IMR-90 (cell line): ENCODE data around the gene RECK. TPM values are rescaled to one million over a fixed set of nuclear protein-coding genes. Genes with fewer than 3 reads are reported as not detected.
A peak's percentile ranks its signal among the peaks of the same experiment; 100 is the strongest.

ENCODE experiments used
- ATAC-seq: fragments of 200-7000 bp; cut with Tn5 transposase; 2 replicates; pipeline ENCODE4 v1.9.1; 2020; ENCODE audit warnings: low read depth, mild to moderate bottlenecking, moderate library complexity
- BruUV-seq: library from RNA; stranded (reverse); fragments of 400-500 nt; replicated peaks from 2 replicates; lab custom pipeline; 2021; lab: Mats Ljungman, UMichigan
- CTCF ChIA-PET: fragments of 300-600 bp; formaldehyde crosslinking; extraction: SDS; loops from one replicate; lab custom pipeline; 2021; ENCODE audit warnings: antibody characterized with exemption; lab: Yijun Ruan, JAX
- POLR2A ChIA-PET: fragments of 300-600 bp; sonication (Branson Sonifier 250); formaldehyde crosslinking; loops from one replicate; lab custom pipeline; 2022; ENCODE audit warnings: antibody characterized with exemption; ENCODE audit not compliant: unreplicated experiment; lab: Charles Lee
- DNase-seq: peaks from one replicate; pipeline ENCODE4 v3.0.0; 2013
- H2AFZ ChIP-seq: replicated peaks from 2 replicates; pipeline ENCODE3; 2013; ENCODE audit warnings: low read length, mild to moderate bottlenecking; ENCODE audit not compliant: poor library complexity
- H2AK5ac ChIP-seq: 2 replicates; pipeline ENCODE4 v1.6.1; 2013; ENCODE audit warnings: low read depth, low read length, inconsistent platforms
- H2AK9ac ChIP-seq: replicated peaks from 2 replicates; pipeline ENCODE3; 2013; ENCODE audit warnings: mild to moderate bottlenecking, low read depth, low read length, moderate library complexity; ENCODE audit not compliant: poor library complexity
- H2BK120ac ChIP-seq: 2 replicates; pipeline ENCODE4 v1.6.1; 2013; ENCODE audit warnings: low read depth, low read length, inconsistent platforms
- H2BK15ac ChIP-seq: 3 replicates; pipeline ENCODE4 v1.6.1; 2013; ENCODE audit warnings: low read depth, low read length, inconsistent platforms
- H2BK20ac ChIP-seq: 2 replicates; pipeline ENCODE4 v1.6.1; 2013; ENCODE audit warnings: low read depth, mild to moderate bottlenecking, inconsistent platforms, low read length, moderate library complexity
- H2BK5ac ChIP-seq: 2 replicates; pipeline ENCODE4 v1.6.1; 2013; ENCODE audit warnings: mild to moderate bottlenecking, low read depth, low read length, inconsistent platforms; ENCODE audit not compliant: poor library complexity, severe bottlenecking
- H3K14ac ChIP-seq: replicated peaks from 2 replicates; pipeline ENCODE4 v1.6.1; 2013; ENCODE audit warnings: low read depth, low read length, inconsistent platforms
- H3K18ac ChIP-seq: 2 replicates; pipeline ENCODE4 v1.6.1; 2013; ENCODE audit warnings: low read depth, low read length, control low read depth
- H3K23ac ChIP-seq: 2 replicates; pipeline ENCODE4 v1.6.1; 2013; ENCODE audit warnings: low read depth, low read length, inconsistent platforms
- H3K27ac ChIP-seq: 2 replicates; pipeline ENCODE4 v1.5.1; 2013; ENCODE audit warnings: mild to moderate bottlenecking, control low read depth, low read length; ENCODE audit not compliant: insufficient read depth
- H3K27me3 ChIP-seq: 2 replicates; pipeline ENCODE4 v1.6.1; 2013; ENCODE audit warnings: low read length; ENCODE audit not compliant: control insufficient read depth, insufficient read depth
- H3K36me3 ChIP-seq: 2 replicates; pipeline ENCODE4 v1.6.1; 2013; ENCODE audit warnings: low read length, mixed read lengths; ENCODE audit not compliant: control insufficient read depth, insufficient read depth
- H3K4ac ChIP-seq: 2 replicates; pipeline ENCODE4 v1.6.1; 2013; ENCODE audit warnings: low read depth, low read length, inconsistent platforms
- H3K4me1 ChIP-seq: 2 replicates; pipeline ENCODE4 v1.6.1; 2013; ENCODE audit warnings: low read length, mixed read lengths; ENCODE audit not compliant: control insufficient read depth, insufficient read depth
- H3K4me2 ChIP-seq: 2 replicates; pipeline ENCODE4 v1.6.1; 2013; ENCODE audit warnings: low read depth, mild to moderate bottlenecking, control low read depth, low read length, moderate library complexity
- H3K4me3 ChIP-seq: 2 replicates; pipeline ENCODE4 v1.5.1; 2013; ENCODE audit warnings: low read depth, mild to moderate bottlenecking, control low read depth, low read length, moderate library complexity; ENCODE audit not compliant: insufficient read depth
- H3K56ac ChIP-seq: 2 replicates; pipeline ENCODE4 v1.6.1; 2013; ENCODE audit warnings: low read length, inconsistent platforms; ENCODE audit not compliant: insufficient read depth; ENCODE audit errors: extremely low read depth
- H3K79me1 ChIP-seq, 2 experiments: 2 replicates each; pipeline ENCODE4 v1.6.1; 2013; ENCODE audit warnings: low read length in 2 of 2, inconsistent platforms in 1 of 2, low read depth in 1 of 2
- H3K9ac ChIP-seq: 2 replicates; pipeline ENCODE4 v1.6.1; 2013; ENCODE audit warnings: low read depth, low read length, control low read depth
- H3K9me1 ChIP-seq: 2 replicates; pipeline ENCODE4 v1.6.1; 2013; ENCODE audit warnings: low read length, inconsistent platforms; ENCODE audit not compliant: insufficient read depth
- H3K9me3 ChIP-seq: 2 replicates; pipeline ENCODE4 v1.6.1; 2013; ENCODE audit warnings: low read length; ENCODE audit not compliant: control insufficient read depth, insufficient read depth
- H4K20me1 ChIP-seq: 2 replicates; pipeline ENCODE4 v1.6.1; 2013; ENCODE audit warnings: low read length, inconsistent platforms; ENCODE audit not compliant: insufficient read depth
- H4K5ac ChIP-seq: 2 replicates; pipeline ENCODE4 v1.6.1; 2013; ENCODE audit warnings: mild to moderate bottlenecking, low read depth, low read length, control low read depth
- H4K8ac ChIP-seq, 2 experiments: 2 replicates each; pipeline ENCODE4 v1.6.1; 2013; ENCODE audit warnings: low read depth in 2 of 2, low read length in 2 of 2, control low read depth in 1 of 2, inconsistent platforms in 1 of 2
- H4K91ac ChIP-seq: 2 replicates; pipeline ENCODE4 v1.6.1; 2013; ENCODE audit warnings: low read depth, low read length, inconsistent platforms; ENCODE audit not compliant: insufficient read depth
- CEBPB ChIP-seq: IDR thresholded peaks from 2 replicates; pipeline ENCODE4 v1.6.1; 2012; ENCODE audit warnings: low read depth, low read length, improper control_type of control experiment
- RCOR1 ChIP-seq: IDR thresholded peaks from 2 replicates; pipeline ENCODE4 v1.6.1; 2012; ENCODE audit warnings: mild to moderate bottlenecking, low read length, improper control_type of control experiment; ENCODE audit not compliant: insufficient replicate concordance
- WGBS, 2 experiments: methylation state at CpG; one replicate each; pipeline versions ENCODE4 v1.1.5 to v1.1.7; 2013; ENCODE audit warnings: missing lambda C conversion rate in 2 of 2; ENCODE audit not compliant: insufficient read length in 1 of 2; ENCODE audit errors: extremely low coverage in 2 of 2; 5-methylcytosine and 5-hydroxymethylcytosine counted together
- dilution Hi-C: fragments of 300-500 bp; cut with HindIII; formaldehyde crosslinking; loops from one replicate; pipeline ENCODE4 v1.14.3; 2018; ENCODE audit warnings: low sequenced_read_pairs; ENCODE audit not compliant: unreplicated experiment
- in situ Hi-C: fragments of 300-500 bp; cut with MboI; formaldehyde crosslinking; loops from 3 replicates; pipeline ENCODE4 v1.14.3; 2019; ENCODE audit warnings: low sequenced_read_pairs, inconsistent platforms, mixed read lengths
- intact Hi-C: fragments of 100-400 bp; cut with micrococcal nuclease; formaldehyde crosslinking; loops from 2 replicates; pipeline ENCODE4 v1.10.0; 2022
- polyA plus RNA-seq, 3 experiments: library from polyadenylated mRNA; depleted of rRNA; stranded (reverse); fragments of >200 nt; gene quantifications; 2 replicates each; pipeline ENCODE4 v1.2.3, GENCODE V29; 2012; ENCODE audit warnings: low replicate concordance in 1 of 3
- total RNA-seq: library from RNA; depleted of rRNA; stranded (reverse); fragments of >200 nt; gene quantifications from 2 replicates; pipeline ENCODE4 v1.2.3, GENCODE V29; 2012

RECK gene
- total and polyA plus RNA-seq, 2 of the 4 experiments (the other 2 are of a cell fraction) = 23.5 to 44.0 TPM

DNA sequence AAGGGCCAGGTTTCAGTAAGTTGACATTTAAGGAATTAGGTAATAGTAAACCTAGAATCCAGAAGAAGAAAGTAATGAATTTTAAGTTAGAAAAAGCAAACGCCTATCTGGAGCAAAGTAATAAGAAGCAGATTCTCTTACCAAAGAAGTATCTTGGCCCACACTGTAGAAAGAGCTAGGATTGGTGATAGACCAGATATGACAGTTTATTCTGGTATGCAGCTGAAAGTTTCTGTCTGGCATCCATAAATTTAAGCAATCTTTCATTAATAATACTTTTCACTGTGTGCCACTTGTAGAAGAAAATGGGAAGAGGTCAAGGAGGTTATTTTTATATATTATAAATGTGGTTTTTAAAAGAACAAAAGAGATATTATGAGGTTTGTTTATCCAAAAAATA, 3.0 kb downstream of the RECK start:
- H2BK20ac ChIP-seq = no peak overlapping the region
- no peak overlapping the region for H2BK15ac ChIP-seq
- no peaks in the 10 kb centered on the region for H3K27me3 ChIP-seq
- peaks cover 3% of the 10 kb centered on the region; the same call in 1 of the 2 replicates for H3K9me1 ChIP-seq
- H3K9me3 ChIP-seq = no peaks in the 10 kb centered on the region
- in situ Hi-C loops = no loop called here
- ATAC-seq = no peak
- dilution Hi-C loops = no loop called here
- no peak overlapping the region for H3K56ac ChIP-seq
- H2AFZ ChIP-seq = no peak overlapping the region
- H4K5ac ChIP-seq = peak overlapping the region; percentile 75
- peak overlapping the region; percentile 92 for H3K4me2 ChIP-seq
- peaks cover 2% of the 10 kb centered on the region; the same call in 1 of the 2 replicates for H3K36me3 ChIP-seq
- DNase-seq = peak; percentile 65
- peak overlapping the region; percentile 93 for H3K18ac ChIP-seq
- POLR2A ChIA-PET = interaction anchor here (1.2 kb wide), 1 partner anchor 10 kb away, joined by 4 read pairs; no protein-coding TSS in a partner anchor
- CTCF ChIA-PET = no interaction called here
- H4K20me1 ChIP-seq = peaks cover 44% of the 10 kb centered on the region; the same call in 1 of the 2 replicates
- H3K27ac ChIP-seq = peak overlapping the region; percentile 91; the same call in 1 of the 2 replicates
- H2BK5ac ChIP-seq = peak overlapping the region; percentile 90
- peak overlapping the region; percentile 100; the same call in 1 of the 2 replicates for H3K9ac ChIP-seq
- peak overlapping the region; percentile 97; the same call in 1 of the 2 replicates for H3K4me3 ChIP-seq
- peaks cover 10 to 28% of the 10 kb centered on the region in 2 experiments for H3K79me1 ChIP-seq
- peaks cover 9% of the 10 kb centered on the region for H3K4me1 ChIP-seq
- H3K14ac ChIP-seq = peak overlapping the region; percentile 94; the same call in 1 of the 2 replicates
- H4K91ac ChIP-seq = no peak overlapping the region
- peak overlapping the region; percentile 93; the same call in 1 of the 2 replicates for H3K23ac ChIP-seq
- intact Hi-C loops = loop anchor here (2.0 to 5.0 kb wide), 2 partner anchors 25 to 63 kb away; no protein-coding TSS in a partner anchor
- no CpG with 5 or more reads among the region's 1 CpG for WGBS, 2 experiments
- peak overlapping the region; percentile 81 to 86; a peak in 2 of 4 replicates for H4K8ac ChIP-seq
- no peak overlapping the region for H2AK9ac ChIP-seq
- no peak overlapping the region; the same call in 1 of the 2 replicates for H2AK5ac ChIP-seq
- no TSS peak for BruUV-seq
- H3K4ac ChIP-seq = peak overlapping the region; percentile 81; the same call in 1 of the 2 replicates
- TF ChIP-seq RCOR1 (no peak), CEBPB (peak; percentile 35; the same call in 1 of the 2 replicates)
- peak overlapping the region; percentile 59; the same call in 1 of the 2 replicates for H2BK120ac ChIP-seq
